Endothelial cell of umbilical vein (primary cell): ENCODE results near the gene TCHHL1. TPM values are rescaled to one million over a fixed set of nuclear protein-coding genes. Genes with fewer than 3 reads are reported as not detected.

Experiments
- BruUV-seq: library from RNA; stranded (reverse); fragments of 400-500 nt; replicated peaks from 2 replicates; lab custom pipeline; 2021; lab: Mats Ljungman, UMichigan
- CTCF ChIA-PET: fragments of 300-600, 350-600 bp; sonication (Branson Sonifier 250); formaldehyde crosslinking; loops from one replicate; lab custom pipeline; 2021; ENCODE audit warnings: antibody characterized with exemption, inconsistent platforms; lab: Charles Lee
- POLR2A ChIA-PET: fragments of 300-600, 350-600 bp; sonication (Branson Sonifier 250); formaldehyde crosslinking; loops from one replicate; lab custom pipeline; 2021; ENCODE audit warnings: antibody characterized with exemption, inconsistent platforms; lab: Charles Lee
- DNase-seq: peaks from one replicate; pipeline ENCODE4 v3.0.0-alpha.2; 2011; ENCODE audit warnings: low read depth, low spot score
- FAIRE-seq: peaks from 2 replicates; lab custom pipeline; 2011; peaks lifted over from hg19 to GRCh38; lab: Jason Lieb, UNC
- H2AFZ ChIP-seq: 2 replicates; pipeline ENCODE4 v1.6.0; 2012; ENCODE audit warnings: low read depth, low read length, control low read depth, inconsistent platforms
- H3K27ac ChIP-seq: 2 replicates; pipeline ENCODE4 v1.5.1; 2011; ENCODE audit warnings: low read depth, mild to moderate bottlenecking, control low read depth, low read length, moderate library complexity; ENCODE audit not compliant: insufficient read depth
- H3K27me3 ChIP-seq, 2 experiments: 2 replicates each; pipeline versions ENCODE4 v1.6.0 to v1.6.1; 2011; ENCODE audit warnings: low read length in 2 of 2, mixed read lengths in 1 of 2; ENCODE audit not compliant: control insufficient read depth in 2 of 2, insufficient read depth in 2 of 2
- H3K36me3 ChIP-seq, 2 experiments: 2 replicates in 1 of 2; 3 replicates in 1 of 2; pipeline ENCODE4 v1.5.1; 2011; ENCODE audit warnings: low read length in 2 of 2, mild to moderate bottlenecking in 1 of 2, moderate library complexity in 1 of 2; ENCODE audit not compliant: control insufficient read depth in 2 of 2, insufficient read depth in 2 of 2; ENCODE audit errors: extremely low read depth in 1 of 2
- H3K4me1 ChIP-seq: 3 replicates; pipeline ENCODE4 v1.5.1; 2011; ENCODE audit warnings: mild to moderate bottlenecking, low read length; ENCODE audit not compliant: control insufficient read depth, insufficient read depth; ENCODE audit errors: extremely low read depth
- H3K4me2 ChIP-seq: 2 replicates; pipeline ENCODE4 v1.6.1; 2011; ENCODE audit warnings: low read length, control low read depth, mixed read lengths; ENCODE audit not compliant: insufficient read depth
- H3K4me3 ChIP-seq, 3 experiments: fragments of 200-600 bp in 1 of 3; sonication (generic), shearing (Covaris generic) in 1 of 3; replicated peaks in 1 of 3; 2 replicates each; pipeline ENCODE4 v1.5.1; 2011 to 2016; ENCODE audit warnings: control low read depth in 3 of 3, low read length in 3 of 3, mild to moderate bottlenecking in 2 of 3, inconsistent platforms in 1 of 3, low read depth in 1 of 3, moderate library complexity in 1 of 3; ENCODE audit not compliant: insufficient read depth in 1 of 3
- H3K79me2 ChIP-seq: 2 replicates; pipeline ENCODE4 v1.6.0; 2012; ENCODE audit warnings: low read length, inconsistent platforms; ENCODE audit not compliant: control insufficient read depth, insufficient read depth
- H3K9ac ChIP-seq: replicated peaks from 2 replicates; pipeline ENCODE3; 2011; ENCODE audit warnings: low read length, control low read depth; ENCODE audit not compliant: insufficient read depth; ENCODE audit errors: extremely low read depth
- H3K9me1 ChIP-seq: replicated peaks from 3 replicates; pipeline ENCODE4 v1.6.0; 2011; ENCODE audit warnings: mild to moderate bottlenecking, low read length; ENCODE audit not compliant: control insufficient read depth, insufficient read depth; ENCODE audit errors: extremely low read depth
- H3K9me3 ChIP-seq: replicated peaks from 2 replicates; pipeline ENCODE4 v1.5.1; 2012; ENCODE audit warnings: low read length, inconsistent platforms; ENCODE audit not compliant: control insufficient read depth, insufficient read depth
- H4K20me1 ChIP-seq: replicated peaks from 2 replicates; pipeline ENCODE3; 2011; ENCODE audit warnings: mild to moderate bottlenecking, low read length; ENCODE audit not compliant: control insufficient read depth, insufficient read depth; ENCODE audit errors: extremely low read depth
- EZH2 ChIP-seq: IDR thresholded peaks from 2 replicates; pipeline ENCODE4 v1.6.1; 2012; ENCODE audit warnings: borderline replicate concordance, low read depth, mild to moderate bottlenecking, moderate library complexity, low read length, inconsistent platforms; ENCODE audit not compliant: severe bottlenecking
- FOS ChIP-seq: IDR thresholded peaks from 2 replicates; pipeline ENCODE4 v1.6.1; 2011; ENCODE audit warnings: mild to moderate bottlenecking, low read length, moderate library complexity, borderline replicate concordance; ENCODE audit not compliant: insufficient read depth
- GATA2 ChIP-seq: IDR thresholded peaks from 2 replicates; pipeline ENCODE4 v1.7.0; 2011; ENCODE audit warnings: low read depth, mild to moderate bottlenecking, moderate library complexity, mixed read lengths, low read length; ENCODE audit not compliant: insufficient read length, insufficient read depth
- JUN ChIP-seq: IDR thresholded peaks from 2 replicates; pipeline ENCODE4 v1.6.1; 2011; ENCODE audit warnings: borderline replicate concordance, low read depth; ENCODE audit not compliant: insufficient read length, insufficient read depth
- MYC ChIP-seq: IDR thresholded peaks from one replicate; pipeline ENCODE4 v1.6.1; 2011; ENCODE audit warnings: mild to moderate bottlenecking, low read depth, low read length
- POLR2A ChIP-seq: IDR thresholded peaks from 2 replicates; pipeline ENCODE4 v1.6.1; 2012; ENCODE audit warnings: low read depth, mild to moderate bottlenecking, control low read depth, low read length
- POLR2AphosphoS5 ChIP-seq: IDR thresholded peaks from 2 replicates; pipeline ENCODE4 v1.6.1; 2012; ENCODE audit warnings: low read depth, mild to moderate bottlenecking, control low read depth, low read length, moderate library complexity; ENCODE audit not compliant: insufficient read depth
- dilution Hi-C: fragments of 300-500 bp; cut with MboI; formaldehyde crosslinking; loops from one replicate; pipeline ENCODE4 v1.15.0; 2019; ENCODE audit warnings: low sequenced_read_pairs; ENCODE audit not compliant: extremely low pct_ligation_motif_present
- intact Hi-C: fragments of 100-400 bp; cut with micrococcal nuclease; formaldehyde crosslinking; loops from one replicate; pipeline ENCODE4 v1.10.0; 2022
- polyA plus RNA-seq, 4 experiments: library from polyadenylated mRNA; depleted of rRNA in 3 of 4; stranded (reverse) in 3 of 4; unstranded in 1 of 4; fragments of >200 nt; gene quantifications; 2 replicates each; pipeline versions ENCODE4 v1.2.1 to v1.2.3, GENCODE V29; 2011 to 2012; ENCODE audit warnings: missing spikeins in 1 of 4
- total RNA-seq: library from RNA; stranded (reverse); gene quantifications from 2 replicates; pipeline ENCODE4 v1.2.3, GENCODE V29; 2021
- TF ChIP-seq, protein P1 (sequence below): IDR thresholded peaks from 2 replicates; pipeline ENCODE4 v1.6.1; 2011; ENCODE audit not compliant: insufficient read depth, insufficient read length
- TF ChIP-seq, protein P2 (sequence below), 2 donors: IDR thresholded peaks; 1 replicate in 1 of 2; 2 replicates in 1 of 2; pipeline ENCODE4 v1.5.1; 2011; ENCODE audit warnings: low read length in 2 of 2, mild to moderate bottlenecking in 2 of 2, moderate library complexity in 2 of 2, control low read depth in 1 of 2, inconsistent platforms in 1 of 2, low read depth in 1 of 2; ENCODE audit not compliant: insufficient read depth in 1 of 2; ENCODE audit errors: extremely low read depth in 1 of 2

The TCHHL1 gene
- total and polyA plus RNA-seq, 2 donors (not counting 3 experiments of a cell fraction or from before 2014, with no cell fraction given) = not detected

DNA sequence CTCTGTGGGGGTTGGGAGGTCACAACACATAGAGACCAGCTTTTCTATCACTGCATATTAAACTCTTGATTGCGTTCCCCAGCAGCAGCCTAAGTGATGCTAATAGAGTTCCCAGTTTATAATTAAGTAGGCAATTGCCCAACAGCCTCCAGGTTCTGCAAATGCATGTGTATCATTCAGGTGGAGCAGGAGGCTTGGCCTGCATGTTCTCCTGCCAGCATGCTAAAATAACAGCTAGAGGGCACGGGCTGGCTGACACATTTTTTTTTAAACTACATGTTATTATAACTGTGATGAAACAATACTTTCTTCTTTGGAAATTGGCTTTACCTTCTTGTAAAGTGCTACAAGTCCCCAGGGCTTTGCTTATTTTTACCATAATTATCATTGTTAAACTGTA, 16.0 kb upstream of the TCHHL1 start:
- ChIA-PET POLR2A (no interaction called here), CTCF (interaction anchor here (1.1 kb wide), 1 partner anchor 353 kb away, joined by 3 read pairs; no protein-coding TSS in a partner anchor)
- H3K79me2 ChIP-seq = no peaks in the 10 kb centered on the region
- H4K20me1 ChIP-seq = no peaks in the 10 kb centered on the region
- no peak overlapping the region for H3K9ac ChIP-seq
- no peak for FAIRE-seq
- dilution Hi-C loops = no loop called here
- no peak overlapping the region for H3K27ac ChIP-seq
- H3K9me3 ChIP-seq = no peaks in the 10 kb centered on the region
- H3K4me3 ChIP-seq = no peak overlapping the region
- TF ChIP-seq POLR2A (no peak), GATA2 (no peak), JUN (no peak), MYC (no peak), POLR2AphosphoS5 (no peak), EZH2 (no peak), FOS (no peak)
- TF ChIP-seq, protein P1, sequence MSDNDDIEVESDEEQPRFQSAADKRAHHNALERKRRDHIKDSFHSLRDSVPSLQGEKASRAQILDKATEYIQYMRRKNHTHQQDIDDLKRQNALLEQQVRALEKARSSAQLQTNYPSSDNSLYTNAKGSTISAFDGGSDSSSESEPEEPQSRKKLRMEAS = no peak
- TF ChIP-seq, protein P2, sequence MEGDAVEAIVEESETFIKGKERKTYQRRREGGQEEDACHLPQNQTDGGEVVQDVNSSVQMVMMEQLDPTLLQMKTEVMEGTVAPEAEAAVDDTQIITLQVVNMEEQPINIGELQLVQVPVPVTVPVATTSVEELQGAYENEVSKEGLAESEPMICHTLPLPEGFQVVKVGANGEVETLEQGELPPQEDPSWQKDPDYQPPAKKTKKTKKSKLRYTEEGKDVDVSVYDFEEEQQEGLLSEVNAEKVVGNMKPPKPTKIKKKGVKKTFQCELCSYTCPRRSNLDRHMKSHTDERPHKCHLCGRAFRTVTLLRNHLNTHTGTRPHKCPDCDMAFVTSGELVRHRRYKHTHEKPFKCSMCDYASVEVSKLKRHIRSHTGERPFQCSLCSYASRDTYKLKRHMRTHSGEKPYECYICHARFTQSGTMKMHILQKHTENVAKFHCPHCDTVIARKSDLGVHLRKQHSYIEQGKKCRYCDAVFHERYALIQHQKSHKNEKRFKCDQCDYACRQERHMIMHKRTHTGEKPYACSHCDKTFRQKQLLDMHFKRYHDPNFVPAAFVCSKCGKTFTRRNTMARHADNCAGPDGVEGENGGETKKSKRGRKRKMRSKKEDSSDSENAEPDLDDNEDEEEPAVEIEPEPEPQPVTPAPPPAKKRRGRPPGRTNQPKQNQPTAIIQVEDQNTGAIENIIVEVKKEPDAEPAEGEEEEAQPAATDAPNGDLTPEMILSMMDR (IDR thresholded peaks at IDR 0.05; ENCODE audit: extremely low read depth in 1 of 2, insufficient read depth in 1 of 2, low read depth in 1 of 2, low read length in 2 of 2) = no peak
- H3K4me1 ChIP-seq = peaks cover 8% of the 10 kb centered on the region
- no TSS peak for BruUV-seq
- no peaks in the 10 kb centered on the region for H3K36me3 ChIP-seq
- DNase-seq = no peak
- no peaks in the 10 kb centered on the region for H3K9me1 ChIP-seq
- no peak overlapping the region for H2AFZ ChIP-seq
- peaks cover 50 to 58% of the 10 kb centered on the region in 2 experiments for H3K27me3 ChIP-seq
- intact Hi-C loops = loop anchor here (5.0 kb wide), 1 partner anchor 53 kb away; no protein-coding TSS in a partner anchor
- H3K4me2 ChIP-seq = no peak overlapping the region
